GM19455 (cell line): ENCODE measurements around the gene ENTREP1.
"Not testable (repeated sequence)": the region's sequence is repeated elsewhere in the genome, so short reads cannot be mapped to it uniquely, and the experiment has no call there.

ENCODE experiments used
- ATAC-seq: cut with Tn5 transposase; IDR thresholded peaks from one replicate; pipeline ENCODE4 v1.9.1; 2021; ENCODE audit not compliant: unreplicated experiment

The ENTREP1 gene

GRCh38 chr9:69397384-69398214 lies 72.6 kb downstream of the ENTREP1 start:
- ATAC-seq, result no peak

- no peak for ATAC-seq
Measured at GRCh38 chr9:69400470-69400869, 75.5 kb downstream of the ENTREP1 start.

DNA sequence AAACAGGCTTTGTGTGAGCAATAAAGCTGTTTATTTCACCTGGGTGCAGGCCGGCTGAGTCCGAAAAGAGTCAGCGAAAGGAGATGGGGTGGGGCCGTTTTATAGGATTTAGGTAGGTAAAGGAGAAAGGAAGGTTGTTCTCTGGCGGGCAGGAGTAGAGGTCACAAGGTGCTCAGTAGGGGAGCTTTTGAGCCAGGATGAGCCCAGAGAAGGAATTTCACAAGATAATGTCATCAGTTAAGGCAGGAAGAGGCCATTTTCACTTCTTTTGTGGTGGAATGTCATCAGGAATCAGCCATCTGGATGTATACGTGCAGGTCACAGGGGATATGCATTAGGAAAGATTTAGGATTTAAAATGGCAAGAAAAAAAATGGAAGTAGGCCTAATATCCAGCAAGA lies 84.9 kb downstream of the ENTREP1 start:
- ATAC-seq, result not testable (repeated sequence)

- ATAC-seq, result no peak
Measured at GRCh38 chr9:69411246-69411645, 86.2 kb downstream of the ENTREP1 start.

DNA sequence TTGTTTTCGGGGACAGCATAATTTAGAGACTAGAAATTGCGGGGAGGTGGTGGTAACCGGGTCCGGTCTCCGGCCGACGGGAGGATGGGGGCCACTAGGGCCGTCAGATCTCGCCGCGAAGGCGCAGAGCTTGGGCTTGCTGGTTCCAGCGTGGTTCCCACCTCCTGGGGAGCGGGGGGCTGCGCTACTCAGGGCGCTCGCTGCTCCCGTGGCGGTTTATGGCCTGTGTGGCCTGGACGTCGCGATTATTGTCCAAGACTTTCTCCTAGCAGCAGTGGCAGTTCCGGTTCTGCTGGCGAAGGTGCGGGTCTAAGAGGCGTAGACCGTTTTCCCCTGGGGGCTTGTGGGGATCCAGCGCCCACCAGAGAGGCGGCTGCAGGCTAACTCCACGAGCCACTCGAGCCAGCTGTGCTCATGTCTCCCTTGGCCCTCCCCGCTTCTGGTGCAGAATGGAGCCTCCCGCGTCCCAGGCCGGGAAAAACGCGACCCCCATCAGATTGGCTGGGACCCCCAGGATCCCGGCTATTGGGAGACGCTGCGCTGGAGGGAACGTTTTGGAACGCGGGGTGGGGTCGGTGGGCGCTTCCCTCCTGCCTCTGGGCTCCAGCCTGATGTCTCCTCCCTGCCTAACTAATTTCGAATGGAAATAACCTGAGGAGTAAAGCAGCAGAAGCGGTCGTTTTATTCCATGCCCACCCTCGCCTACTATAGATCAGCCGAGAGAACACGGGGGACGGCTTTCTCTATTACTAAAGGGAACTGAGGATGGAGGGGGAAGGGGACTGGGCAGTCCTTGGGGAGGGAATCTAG lies 87.1 kb downstream of the ENTREP1 start:
- ATAC-seq, result no peak

- ATAC-seq, result no peak
Measured at GRCh38 chr9:69412741-69413150, 87.7 kb downstream of the ENTREP1 start.

- no peak for ATAC-seq
Measured at GRCh38 chr9:69420611-69421270, 95.7 kb downstream of the ENTREP1 start.

DNA sequence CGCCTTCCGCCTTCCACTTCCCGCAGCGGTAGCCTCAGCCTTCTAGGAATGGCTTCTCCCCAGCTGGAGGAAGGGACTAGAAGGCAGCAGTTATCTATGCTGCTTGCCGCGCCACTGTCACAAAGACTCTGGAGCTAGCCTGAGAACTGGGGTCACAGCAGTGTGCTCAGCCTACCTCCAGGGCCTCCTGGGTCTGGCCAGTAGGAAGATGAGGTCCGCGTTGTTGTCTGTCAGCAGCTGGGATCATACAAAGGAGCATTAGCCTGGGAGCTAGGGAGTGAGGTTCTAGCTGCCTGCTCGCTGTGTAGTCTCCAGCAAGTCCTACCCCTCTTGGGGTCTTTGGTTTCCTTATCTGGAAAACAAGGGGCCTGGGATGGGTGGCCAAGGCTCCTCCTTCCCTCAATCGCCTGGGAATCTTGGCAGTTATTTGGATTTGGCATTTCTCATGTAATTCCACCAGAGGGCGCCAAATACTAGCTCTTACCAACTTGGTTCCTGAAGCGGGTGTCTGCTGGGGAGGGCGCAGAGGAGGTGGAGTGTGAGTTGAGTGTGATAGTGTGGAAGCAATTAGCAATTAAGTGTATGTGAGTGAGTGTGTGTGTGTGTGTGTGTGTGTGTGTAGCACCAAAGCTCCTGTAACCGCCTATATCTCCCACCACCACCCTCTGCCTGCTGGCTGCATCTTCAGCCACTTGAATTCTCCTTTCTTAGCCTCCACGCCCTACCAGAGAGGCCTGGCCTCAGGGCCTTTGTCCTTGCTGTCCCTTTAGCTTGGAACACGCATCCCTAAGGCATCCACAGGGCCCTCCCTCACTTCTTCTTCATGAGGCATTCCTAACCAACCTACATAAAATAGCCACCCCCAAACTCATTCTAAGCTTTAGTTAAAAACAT lies 97.1 kb downstream of the ENTREP1 start:
- ATAC-seq, result no peak

DNA sequence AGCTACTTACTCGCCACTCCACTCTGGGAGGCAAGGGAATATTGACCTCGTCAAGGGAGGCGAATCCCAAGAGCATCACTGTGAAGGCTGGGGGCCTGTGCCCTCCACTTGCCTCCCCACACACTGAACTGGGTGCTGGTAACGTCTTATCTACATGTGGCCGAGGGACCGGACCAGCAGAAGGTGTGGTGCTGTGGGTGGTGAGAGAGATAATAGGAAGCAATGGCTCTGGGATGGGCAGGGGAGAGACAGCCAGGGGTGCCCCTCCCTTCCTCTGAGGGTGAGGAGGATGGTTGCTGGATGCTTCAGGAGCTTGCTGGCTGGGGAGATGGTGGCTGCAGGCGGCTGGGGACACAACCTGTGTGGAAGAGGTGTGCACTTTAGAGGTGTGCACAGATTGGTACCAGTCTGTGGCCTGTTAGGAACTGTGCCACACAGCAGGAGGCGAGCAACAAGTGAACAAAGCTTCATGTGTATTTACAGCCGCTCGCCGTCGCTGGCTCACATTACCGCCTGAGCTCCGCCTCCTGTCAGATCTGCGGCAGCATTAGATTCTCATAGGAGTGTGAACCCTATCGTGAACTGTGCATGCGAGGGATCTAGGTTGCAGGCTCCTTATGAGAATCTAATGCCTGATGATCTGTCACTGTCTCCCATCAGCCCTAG lies 100.3 kb downstream of the ENTREP1 start:
- no peak for ATAC-seq

- no peak for ATAC-seq
Measured at GRCh38 chr9:69427286-69427685, 102.3 kb downstream of the ENTREP1 start.

- ATAC-seq, result no peak
Measured at GRCh38 chr9:69428017-69428785, 103.2 kb downstream of the ENTREP1 start.

DNA sequence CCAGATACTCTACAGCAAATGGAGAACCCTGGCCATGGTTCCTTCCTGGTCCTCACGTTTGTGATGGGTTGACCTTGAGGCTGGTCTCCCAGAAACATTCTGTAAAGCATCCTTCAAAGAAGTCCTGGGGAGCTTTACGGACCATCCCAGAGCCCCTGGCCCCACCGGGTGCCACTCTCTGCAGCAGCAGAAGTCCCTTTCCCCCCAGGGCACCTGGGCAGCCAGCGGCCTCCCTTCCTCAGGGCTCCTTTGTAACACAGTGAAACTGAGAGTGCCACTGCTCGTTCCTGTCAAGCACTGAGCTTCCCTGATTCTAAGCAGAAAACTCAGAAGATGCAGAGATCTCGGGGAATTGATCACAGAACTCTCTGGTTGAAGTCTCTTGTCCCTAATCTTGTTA lies 104.3 kb downstream of the ENTREP1 start:
- no peak for ATAC-seq

GRCh38 chr9:69430206-69430605 lies 105.2 kb downstream of the ENTREP1 start:
- no peak for ATAC-seq

DNA sequence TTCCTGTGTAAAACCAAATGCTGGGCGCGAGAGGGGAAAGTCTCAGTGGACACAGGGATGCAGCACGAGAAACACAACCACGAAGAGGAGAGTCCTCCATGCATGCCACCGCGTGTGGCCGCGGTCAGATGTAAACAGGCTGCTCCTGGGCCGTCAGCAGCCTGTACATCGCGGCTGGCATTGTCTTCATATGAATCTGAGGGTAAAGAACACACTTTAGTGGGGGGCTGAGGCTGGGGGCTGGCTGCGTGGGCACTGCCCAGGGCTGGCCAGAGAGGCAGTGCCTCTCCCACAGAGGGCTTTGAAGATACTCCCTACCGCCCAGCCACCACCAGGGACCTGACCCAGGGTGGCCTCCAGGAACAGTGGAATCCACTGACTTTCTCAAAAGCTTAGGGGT lies 106.2 kb downstream of the ENTREP1 start:
- no peak for ATAC-seq

DNA sequence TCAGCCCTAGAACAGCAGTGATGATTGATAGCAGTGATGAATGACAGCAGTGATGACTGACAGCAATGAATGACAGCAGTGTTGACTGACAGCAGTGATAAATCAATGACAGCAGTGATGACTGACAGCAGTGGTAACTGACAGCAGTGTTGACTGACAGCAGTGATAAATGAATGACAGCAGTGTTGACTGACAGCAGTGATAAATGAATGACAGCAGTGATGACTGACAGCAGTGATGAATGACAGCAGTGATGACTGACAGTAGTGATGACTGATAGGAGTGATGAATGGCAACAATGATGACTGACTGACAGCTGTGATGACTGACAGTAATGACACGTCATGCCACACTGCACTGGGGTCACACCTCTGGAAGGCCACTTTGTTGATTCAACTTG lies 106.8 kb downstream of the ENTREP1 start:
- ATAC-seq, result no peak

GRCh38 chr9:69432623-69433022 lies 107.6 kb downstream of the ENTREP1 start:
- ATAC-seq, result no peak

DNA sequence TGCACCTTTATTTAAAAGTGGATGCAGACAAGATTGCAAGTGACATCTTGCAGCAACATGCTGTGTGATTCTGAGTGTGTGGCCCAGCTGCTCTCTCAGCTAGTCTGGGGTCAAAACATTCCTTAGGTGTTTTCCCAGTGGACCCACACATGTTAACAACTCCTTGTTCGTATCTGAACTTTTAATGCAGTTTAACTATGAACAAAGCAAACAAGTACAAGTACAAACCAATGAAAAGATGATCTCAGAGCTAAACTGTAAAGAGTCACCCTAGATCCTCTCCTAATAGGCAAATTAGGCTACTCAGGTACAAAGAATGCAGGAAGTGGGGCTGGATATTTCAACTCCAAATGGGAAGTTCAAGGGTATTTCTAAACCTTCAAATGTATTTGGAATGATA lies 108.4 kb downstream of the ENTREP1 start:
- ATAC-seq, result no peak

- no peak for ATAC-seq
Measured at GRCh38 chr9:69433968-69434367, 109.0 kb downstream of the ENTREP1 start.

GRCh38 chr9:69439654-69440053 lies 114.6 kb downstream of the ENTREP1 start:
- not testable (repeated sequence) for ATAC-seq
